Measurements from ENCODE around the gene SNX7.
A peak's percentile ranks its signal among the peaks of the same experiment; 100 is the strongest.

The SNX7 gene

GRCh38 chr1:98661544-98662355 is at the start of gene SNX7:
SNX7 (plus strand) TSS chr1:98661721; CDS start chr1:98661732, 11 bp downstream.
- peak; percentile 65 for DNase-seq

GRCh38 chr1:98637316-98637715 is 24.2 kb upstream of the SNX7 start:
- no peak for DNase-seq

- no peak for DNase-seq
Measured at GRCh38 chr1:98638185-98638584, 23.3 kb upstream of the SNX7 start.

- DNase-seq, result no peak
Measured at GRCh38 chr1:98644510-98644909, 17.0 kb upstream of the SNX7 start.

- no peak for DNase-seq
Measured at GRCh38 chr1:98651116-98651632, 10.3 kb upstream of the SNX7 start.

GRCh38 chr1:98653123-98653522 is 8.4 kb upstream of the SNX7 start:
- no peak for DNase-seq

- DNase-seq, result peak; percentile 53
Measured at GRCh38 chr1:98659879-98660278, 1.6 kb upstream of the SNX7 start.

- no peak for DNase-seq
Measured at GRCh38 chr1:98660940-98661543, 479 bp upstream of the SNX7 start.

GRCh38 chr1:98662356-98662670 is 792 bp downstream of the SNX7 start:
- DNase-seq, result peak; percentile 37

GRCh38 chr1:98668733-98669132 is 7.2 kb downstream of the SNX7 start:
- no peak for DNase-seq

- DNase-seq, result no peak
Measured at GRCh38 chr1:98669355-98670296, 8.1 kb downstream of the SNX7 start.

- no peak for DNase-seq
Measured at GRCh38 chr1:98672189-98672588, 10.7 kb downstream of the SNX7 start.

GRCh38 chr1:98674075-98674781 is 12.7 kb downstream of the SNX7 start:
- DNase-seq, result no peak

GRCh38 chr1:98675282-98675681 is 13.8 kb downstream of the SNX7 start:
- DNase-seq, result no peak

- peak; percentile 76 for DNase-seq
Measured at GRCh38 chr1:98677288-98677687, 15.8 kb downstream of the SNX7 start.

- DNase-seq, result no peak
Measured at GRCh38 chr1:98681812-98682211, 20.3 kb downstream of the SNX7 start.

GRCh38 chr1:98688110-98688739 is 26.7 kb downstream of the SNX7 start:
- DNase-seq, result no peak

GRCh38 chr1:98690576-98690975 is 29.1 kb downstream of the SNX7 start:
- DNase-seq, result no peak

GRCh38 chr1:98692482-98692881 is 31.0 kb downstream of the SNX7 start:
- no peak for DNase-seq

GRCh38 chr1:98693385-98693784 is 31.9 kb downstream of the SNX7 start:
- DNase-seq, result peak; percentile 34

- no peak for DNase-seq
Measured at GRCh38 chr1:98696077-98696476, 34.6 kb downstream of the SNX7 start.

- DNase-seq, result no peak
Measured at GRCh38 chr1:98697781-98698180, 36.3 kb downstream of the SNX7 start.

Data from NCI-H2029 (cell line).